Suprapubic skin (tissue), 4 donors: ENCODE data around the gene ANKRD33.

ENCODE experiments used
- CTCF ChIP-seq, 2 donors: fragments of 200-600 bp in 1 of 2; fragments of 450-650 bp in 1 of 2; sonication (generic) in 1 of 2; IDR thresholded peaks; one replicate each; pipeline ENCODE4 v1.5.1; 2016 to 2019; ENCODE audit warnings: antibody characterized with exemption in 2 of 2, mild to moderate bottlenecking in 1 of 2, moderate library complexity in 1 of 2
- EP300 ChIP-seq: sonication (generic); formaldehyde crosslinking; IDR thresholded peaks from one replicate; pipeline ENCODE4 v1.6.1; 2017; ENCODE audit warnings: antibody characterized with exemption
- POLR2A ChIP-seq, 2 donors: fragments of 450-650 bp; IDR thresholded peaks; one replicate each; pipeline ENCODE4 v1.6.1; 2017; ENCODE audit warnings: antibody characterized with exemption in 2 of 2, mild to moderate bottlenecking in 2 of 2, moderate library complexity in 2 of 2
- POLR2AphosphoS5 ChIP-seq, 3 donors: sonication (generic); formaldehyde crosslinking; IDR thresholded peaks; one replicate each; pipeline ENCODE4 v1.6.1; 2017; ENCODE audit warnings: antibody characterized with exemption in 3 of 3

- TF ChIP-seq POLR2A (IDR thresholded peaks at IDR 0.05) = no peak
- no peak for TF ChIP-seq CTCF (IDR thresholded peaks at IDR 0.05)
- TF ChIP-seq EP300 = no peak
- no peak for TF ChIP-seq POLR2AphosphoS5 (IDR thresholded peaks at IDR 0.05)
Observed at GRCh38 chr12:51866762-51867161, 21.1 kb upstream of the ANKRD33 start.
